Stimulated activated memory B cell treated with anti-CD40 and anti-IgM and Interleukin-4, amounts not matched to agents 10 μg/mL and 1 μg/mL and 100 μg/mL, for 72 hours (primary cell): ENCODE results near the gene RAB17.

Experiments
- ATAC-seq: fragments of 150-1000 bp; cut with Tn5 transposase; 2 replicates; pipeline ENCODE4 v1.10.0; 2021
- H3K27ac Mint-ChIP-seq: one replicate; pipeline ENCODE4 v1.8.0; 2022; ENCODE audit warnings: mild to moderate bottlenecking, mixed read lengths
- H3K27me3 Mint-ChIP-seq: one replicate; pipeline ENCODE4 v1.8.0; 2022; ENCODE audit warnings: mixed read lengths
- H3K36me3 Mint-ChIP-seq: one replicate; pipeline ENCODE4 v1.8.0; 2022; ENCODE audit warnings: mixed read lengths
- H3K4me1 Mint-ChIP-seq: one replicate; pipeline ENCODE4 v1.8.0; 2022; ENCODE audit warnings: mixed read lengths
- H3K4me3 Mint-ChIP-seq: one replicate; pipeline ENCODE4 v1.8.0; 2022; ENCODE audit warnings: mild to moderate bottlenecking, moderate library complexity, mixed read lengths
- H3K9me3 Mint-ChIP-seq: one replicate; pipeline ENCODE4 v1.8.0; 2022; ENCODE audit warnings: mixed read lengths

RAB17 gene

DNA sequence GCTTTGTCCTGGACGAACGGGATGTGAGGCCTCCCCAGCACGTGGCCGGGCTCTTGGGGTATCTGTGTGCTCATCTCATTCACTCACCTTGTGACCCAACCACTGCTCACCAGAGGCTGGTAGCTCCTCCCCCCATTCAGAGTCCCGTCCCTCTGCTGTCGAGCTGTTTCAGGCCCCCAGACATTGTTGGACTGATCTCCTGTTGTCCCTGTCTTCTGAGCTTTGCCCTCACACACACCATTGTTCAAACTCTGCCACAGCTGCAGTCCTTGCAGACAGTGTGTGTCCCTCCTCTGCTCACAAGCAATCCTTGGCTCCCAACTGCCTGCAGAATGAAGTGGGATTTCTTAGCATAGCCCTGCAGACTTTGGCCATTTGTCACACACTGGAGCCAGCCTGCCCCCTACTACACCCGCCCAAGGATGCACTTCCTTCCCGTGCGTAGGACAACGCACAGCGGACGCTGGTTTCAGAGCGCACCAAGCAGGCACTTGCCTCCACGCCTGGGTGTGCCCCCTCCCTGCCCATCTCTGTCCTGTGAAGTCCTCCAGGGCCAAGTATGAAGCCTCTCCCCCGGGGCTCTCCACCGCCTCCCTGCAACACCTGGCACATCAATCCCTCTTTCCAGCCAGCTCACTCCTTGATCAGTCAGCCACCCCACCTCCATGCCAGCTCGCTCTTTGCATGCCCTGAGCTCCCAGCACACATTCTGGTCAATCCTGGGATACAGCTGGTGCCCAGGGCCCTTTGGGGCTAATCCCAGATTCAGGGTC, 40.7 kb downstream of the RAB17 start:
- Mint-ChIP-seq H3K4me1 (no peaks in the 10 kb centered on the region), H3K4me3 (no peak overlapping the region), H3K9me3 (peaks cover 2% of the 10 kb centered on the region), H3K36me3 (no peaks in the 10 kb centered on the region), H3K27me3 (peaks cover 22% of the 10 kb centered on the region), H3K27ac (no peak overlapping the region)
- no peak for ATAC-seq

DNA sequence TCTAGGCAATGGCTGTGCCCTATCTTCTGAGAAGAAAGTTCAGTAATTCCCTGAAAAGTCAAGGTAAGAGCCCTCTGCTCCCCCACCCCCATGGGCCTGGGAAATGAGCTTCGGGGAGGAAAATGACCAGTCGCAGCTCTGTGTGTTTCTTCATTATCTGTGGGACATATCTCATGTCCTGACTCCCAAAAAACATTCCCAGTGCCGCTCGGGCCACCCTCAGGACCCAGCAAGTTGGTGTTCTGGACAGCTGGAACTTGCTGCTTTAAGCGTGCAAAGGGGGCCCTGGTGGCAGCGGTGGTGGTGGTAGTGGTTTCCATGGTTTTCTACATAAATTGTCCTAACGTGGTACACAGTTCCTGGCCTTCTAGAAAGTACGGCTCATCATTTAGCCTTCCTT, 41.3 kb downstream of the RAB17 start:
- H3K4me1 Mint-ChIP-seq = no peaks in the 10 kb centered on the region
- no peak overlapping the region for H3K27ac Mint-ChIP-seq
- peaks cover 2% of the 10 kb centered on the region for H3K9me3 Mint-ChIP-seq
- ATAC-seq = no peak
- no peak overlapping the region for H3K4me3 Mint-ChIP-seq
- no peaks in the 10 kb centered on the region for H3K36me3 Mint-ChIP-seq
- peaks cover 22% of the 10 kb centered on the region for H3K27me3 Mint-ChIP-seq

DNA sequence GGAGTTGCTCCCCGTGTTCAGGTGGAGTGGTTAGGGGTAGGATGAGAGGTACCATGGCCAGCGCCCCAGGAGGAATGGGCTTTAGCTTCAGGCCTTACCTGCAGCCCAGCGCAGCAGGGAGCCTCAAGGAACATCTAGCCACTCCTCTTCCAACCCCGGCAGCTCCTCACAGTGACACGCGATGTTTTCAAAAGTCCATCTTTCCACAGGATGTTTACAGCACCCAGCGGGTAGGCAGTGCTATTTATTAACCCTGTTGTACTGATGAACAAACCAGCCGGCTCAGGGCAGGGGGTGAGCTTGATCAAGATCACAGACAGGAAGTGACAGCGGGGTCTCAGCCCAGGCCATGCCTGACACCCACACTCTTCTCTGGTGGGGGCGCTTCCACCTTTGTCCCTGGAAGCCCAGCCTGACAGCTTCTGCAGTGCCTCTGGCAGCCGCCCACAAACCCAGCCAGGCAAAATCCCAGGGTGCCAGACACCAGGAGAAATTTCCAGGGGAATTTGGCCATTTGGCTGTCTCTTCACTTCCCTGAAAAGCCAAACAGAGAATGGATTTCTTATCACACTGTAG, 42.6 kb downstream of the RAB17 start:
- Mint-ChIP-seq H3K4me3 (no peak overlapping the region), H3K4me1 (no peaks in the 10 kb centered on the region), H3K36me3 (no peaks in the 10 kb centered on the region), H3K27ac (no peak overlapping the region), H3K9me3 (no peaks in the 10 kb centered on the region), H3K27me3 (peaks cover 22% of the 10 kb centered on the region)
- ATAC-seq = no peak

DNA sequence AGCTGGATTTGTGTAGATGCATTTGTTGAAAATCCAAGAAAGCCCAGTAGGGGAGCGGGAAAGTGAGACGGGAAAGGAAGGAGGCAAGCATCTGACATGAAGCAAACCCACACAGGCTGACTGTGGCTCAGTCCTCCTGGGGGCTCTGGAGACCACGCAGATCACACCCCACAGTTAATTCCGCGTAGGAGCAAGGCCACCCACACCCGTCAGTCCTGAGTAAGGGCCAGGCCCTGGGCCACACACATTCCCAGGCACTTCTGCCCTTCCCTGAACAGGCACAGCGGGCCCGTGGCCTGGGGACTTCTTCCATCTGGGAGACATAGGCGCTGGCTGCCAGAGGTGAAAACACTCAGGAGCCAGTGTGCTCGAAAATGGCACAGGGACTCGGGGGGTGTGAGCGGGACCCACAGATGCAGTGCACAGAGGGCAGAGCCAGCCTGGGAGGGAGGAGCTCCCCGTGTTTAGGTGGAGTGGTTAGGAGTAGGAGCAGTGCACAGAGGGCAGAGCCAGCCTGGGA, 43.6 kb downstream of the RAB17 start:
- no peaks in the 10 kb centered on the region for H3K4me1 Mint-ChIP-seq
- H3K4me3 Mint-ChIP-seq = no peak overlapping the region
- no peak for ATAC-seq
- H3K36me3 Mint-ChIP-seq = no peaks in the 10 kb centered on the region
- no peak overlapping the region for H3K27ac Mint-ChIP-seq
- peaks cover 28% of the 10 kb centered on the region for H3K27me3 Mint-ChIP-seq
- H3K9me3 Mint-ChIP-seq = no peaks in the 10 kb centered on the region

DNA sequence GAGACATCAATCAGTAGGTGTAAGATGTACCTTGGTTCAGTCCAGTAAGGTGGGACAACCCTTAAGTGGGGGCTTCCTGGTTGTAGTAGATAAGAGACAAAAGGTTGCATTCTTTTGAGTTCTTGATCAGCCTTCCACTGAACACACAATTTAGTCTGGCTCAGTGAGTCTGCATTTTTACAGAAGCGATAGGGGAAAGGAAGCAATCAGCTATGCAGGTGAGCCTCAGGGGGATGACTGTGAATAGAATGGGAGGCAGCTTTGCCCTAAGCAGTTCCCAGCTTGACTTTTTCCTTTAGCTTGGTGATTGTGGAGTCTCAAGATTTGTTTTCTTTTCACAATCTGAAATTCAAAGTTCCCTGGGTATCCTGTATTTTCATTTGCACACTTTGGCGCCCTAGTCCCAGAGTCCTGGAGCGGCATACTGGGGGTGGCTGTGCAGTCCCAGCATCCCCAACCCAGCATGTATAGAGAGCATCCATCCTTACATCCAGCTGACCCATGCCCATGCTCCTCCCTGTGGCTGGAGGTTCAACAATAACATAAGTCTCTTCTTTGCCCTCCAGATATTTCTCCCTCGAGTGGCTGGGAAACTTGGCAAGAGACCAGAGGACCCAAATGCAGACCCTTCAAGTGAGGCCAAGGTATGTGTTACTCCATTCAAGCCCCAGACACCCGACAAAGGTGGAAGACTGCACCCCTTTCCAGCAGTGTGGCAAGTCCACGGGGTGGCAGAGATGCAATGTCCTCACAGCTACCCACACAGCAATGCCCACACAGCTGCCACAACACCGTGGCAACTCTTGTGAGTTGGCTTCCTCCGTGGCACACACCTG, 44.3 kb downstream of the RAB17 start:
- Mint-ChIP-seq H3K4me3 (no peak overlapping the region), H3K36me3 (no peaks in the 10 kb centered on the region), H3K9me3 (no peaks in the 10 kb centered on the region), H3K4me1 (no peaks in the 10 kb centered on the region), H3K27ac (no peak overlapping the region), H3K27me3 (peaks cover 35% of the 10 kb centered on the region)
- no peak for ATAC-seq

DNA sequence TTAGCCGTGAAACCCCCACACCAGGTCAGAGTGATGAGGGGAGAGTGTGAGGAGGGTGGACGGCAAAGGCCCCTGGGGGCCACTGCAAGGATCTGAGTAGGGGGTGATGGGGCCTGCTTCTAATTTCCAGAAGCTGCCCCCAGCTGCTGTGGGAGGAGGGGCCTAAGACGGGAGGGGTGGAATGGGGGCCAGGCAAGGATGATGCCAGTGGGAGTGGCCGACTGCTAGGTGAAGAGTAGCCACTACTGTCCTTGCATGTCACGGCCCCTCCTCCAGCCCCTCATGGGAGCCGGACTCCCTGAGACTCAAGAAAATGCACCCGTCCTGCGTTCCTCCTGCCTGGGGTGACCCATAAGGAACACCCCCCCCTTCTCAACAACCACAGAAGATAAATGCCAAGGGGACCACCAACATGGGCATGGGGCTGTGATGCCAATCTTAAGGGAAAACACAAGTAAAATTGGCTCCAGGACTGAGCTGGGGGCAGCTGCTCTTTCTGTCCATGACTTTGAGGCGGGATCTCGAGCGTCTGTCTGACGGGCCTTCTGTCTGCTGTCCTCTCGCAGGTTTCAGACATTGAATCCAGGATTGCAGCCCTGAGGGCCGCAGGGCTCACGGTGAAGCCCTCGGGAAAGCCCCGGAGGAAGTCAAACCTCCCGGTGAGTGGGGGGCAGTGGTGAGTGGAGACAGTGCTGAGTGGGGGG, 48.4 kb downstream of the RAB17 start:
- Mint-ChIP-seq H3K27ac (no peak overlapping the region), H3K36me3 (no peaks in the 10 kb centered on the region), H3K9me3 (no peaks in the 10 kb centered on the region), H3K27me3 (peaks cover 59% of the 10 kb centered on the region), H3K4me3 (no peak overlapping the region), H3K4me1 (no peaks in the 10 kb centered on the region)
- no peak for ATAC-seq

DNA sequence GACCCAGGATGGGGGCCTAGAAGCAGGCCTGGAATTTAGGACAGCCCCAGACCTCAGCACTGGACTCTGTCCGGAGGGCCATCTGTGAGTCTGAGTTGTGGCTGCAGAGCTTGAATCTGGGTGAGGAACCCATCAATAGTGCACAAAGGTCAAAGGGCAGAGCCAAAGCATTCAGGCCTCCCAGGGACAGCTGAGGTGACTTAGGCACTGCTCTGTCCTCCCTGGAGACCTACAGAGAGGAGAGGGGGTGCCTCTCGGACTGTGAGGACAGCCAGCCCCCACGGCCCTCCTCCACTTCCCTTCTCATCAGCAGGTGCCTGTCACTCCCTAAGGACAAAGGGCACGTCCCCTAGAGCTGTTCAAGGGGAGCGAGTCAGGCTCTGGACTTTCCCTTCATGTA, 49.3 kb downstream of the RAB17 start:
- no peaks in the 10 kb centered on the region for H3K36me3 Mint-ChIP-seq
- no peaks in the 10 kb centered on the region for H3K4me1 Mint-ChIP-seq
- peak; percentile 54 for ATAC-seq
- peaks cover 50% of the 10 kb centered on the region for H3K27me3 Mint-ChIP-seq
- H3K9me3 Mint-ChIP-seq = no peaks in the 10 kb centered on the region
- H3K4me3 Mint-ChIP-seq = no peak overlapping the region
- H3K27ac Mint-ChIP-seq = no peak overlapping the region

DNA sequence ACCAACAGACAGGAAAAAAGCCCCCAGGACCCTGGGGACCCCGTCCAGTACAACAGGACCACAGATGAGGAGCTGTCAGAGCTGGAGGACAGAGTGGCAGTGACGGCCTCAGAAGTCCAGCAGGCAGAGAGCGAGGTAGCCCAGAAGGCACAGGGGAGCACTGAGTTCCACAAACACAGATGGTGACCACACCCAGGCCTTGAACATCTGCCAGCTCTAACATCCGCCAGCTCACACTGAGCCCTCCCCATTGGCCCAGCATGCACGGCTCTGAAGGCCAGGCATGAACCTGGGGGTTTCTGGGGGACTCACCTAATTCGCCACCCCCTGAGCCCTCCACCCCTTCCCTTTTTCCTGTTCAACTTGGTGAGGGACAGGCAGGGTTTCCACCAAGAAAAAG, 49.7 kb downstream of the RAB17 start:
- no peak overlapping the region for H3K4me3 Mint-ChIP-seq
- no peak overlapping the region for H3K27ac Mint-ChIP-seq
- peaks cover 47% of the 10 kb centered on the region for H3K27me3 Mint-ChIP-seq
- H3K36me3 Mint-ChIP-seq = no peaks in the 10 kb centered on the region
- ATAC-seq = peak; percentile 56
- H3K4me1 Mint-ChIP-seq = no peaks in the 10 kb centered on the region
- no peaks in the 10 kb centered on the region for H3K9me3 Mint-ChIP-seq

DNA sequence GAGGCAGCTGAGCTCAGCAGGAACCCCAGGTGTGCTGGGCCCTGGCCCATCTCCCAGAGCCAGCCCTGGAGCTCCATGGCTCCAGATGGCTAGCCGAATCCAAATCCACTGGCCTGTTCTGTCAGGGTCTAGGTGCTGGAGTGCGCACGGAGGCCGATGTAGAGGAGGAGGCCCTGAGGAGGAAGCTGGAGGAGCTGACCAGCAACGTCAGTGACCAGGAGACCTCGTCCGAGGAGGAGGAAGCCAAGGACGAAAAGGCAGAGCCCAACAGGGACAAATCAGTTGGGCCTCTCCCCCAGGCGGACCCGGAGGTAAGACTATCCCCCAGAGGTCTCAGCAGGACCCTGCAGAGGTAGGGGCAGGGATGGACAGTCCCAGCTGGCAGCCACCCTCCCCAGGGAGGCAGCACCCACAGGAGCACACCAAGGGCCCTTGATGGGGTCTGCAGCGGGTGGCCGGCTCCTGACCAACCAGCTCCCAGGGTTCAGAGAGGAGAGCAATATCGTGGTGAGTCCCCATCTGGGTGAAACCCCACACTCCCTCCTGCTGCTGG, 50.2 kb downstream of the RAB17 start:
- Mint-ChIP-seq H3K27me3 (peaks cover 47% of the 10 kb centered on the region), H3K9me3 (no peaks in the 10 kb centered on the region), H3K4me3 (no peak overlapping the region), H3K36me3 (no peaks in the 10 kb centered on the region), H3K4me1 (no peaks in the 10 kb centered on the region), H3K27ac (no peak overlapping the region)
- ATAC-seq = peak; percentile 25

DNA sequence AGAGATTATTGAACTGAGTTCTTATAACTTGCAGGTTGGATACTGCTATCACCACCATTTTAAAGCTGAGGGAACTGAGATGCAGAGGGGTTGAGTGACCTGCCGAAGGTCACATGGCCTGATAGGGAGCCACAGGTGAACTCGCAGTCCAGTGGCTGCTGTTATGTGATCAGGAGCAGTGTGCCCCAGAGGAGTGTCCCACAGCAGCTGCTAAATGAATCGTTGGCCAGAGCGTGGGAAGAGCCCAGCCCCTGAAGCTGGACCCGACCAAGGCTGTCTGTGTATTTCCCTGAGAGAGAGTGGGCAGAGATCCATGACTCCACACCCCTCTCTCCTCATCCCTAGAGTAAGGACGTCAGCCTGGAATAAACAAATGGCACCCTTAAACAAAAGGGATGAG, 50.9 kb downstream of the RAB17 start:
- Mint-ChIP-seq H3K4me1 (no peaks in the 10 kb centered on the region), H3K36me3 (no peaks in the 10 kb centered on the region), H3K27ac (no peak overlapping the region), H3K4me3 (no peak overlapping the region), H3K27me3 (peaks cover 47% of the 10 kb centered on the region), H3K9me3 (no peaks in the 10 kb centered on the region)
- ATAC-seq = no peak

DNA sequence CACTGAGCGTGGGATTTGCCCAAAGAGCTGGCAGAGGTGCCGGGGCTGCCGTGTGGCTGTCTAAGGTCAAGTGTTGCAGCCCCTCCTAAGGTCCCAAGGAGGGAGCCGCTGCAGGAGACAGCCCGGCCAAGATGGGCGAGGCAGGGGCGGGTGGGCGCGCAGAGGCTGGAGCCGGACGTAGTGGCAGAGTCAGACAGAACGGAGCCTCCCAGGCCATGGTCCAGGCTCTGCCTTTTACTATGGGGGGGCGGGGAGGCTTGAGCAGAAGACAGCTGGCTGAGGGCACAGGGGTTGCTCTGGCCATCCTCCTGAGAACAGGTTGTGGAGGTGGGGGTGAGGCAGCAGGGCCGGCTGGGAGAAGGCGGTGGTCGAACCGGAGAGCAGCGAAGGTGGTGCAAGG, 51.6 kb downstream of the RAB17 start:
- no peak for ATAC-seq
- H3K9me3 Mint-ChIP-seq = no peaks in the 10 kb centered on the region
- peaks cover 6% of the 10 kb centered on the region for H3K4me1 Mint-ChIP-seq
- no peak overlapping the region for H3K27ac Mint-ChIP-seq
- H3K27me3 Mint-ChIP-seq = peaks cover 47% of the 10 kb centered on the region
- no peak overlapping the region for H3K4me3 Mint-ChIP-seq
- H3K36me3 Mint-ChIP-seq = no peaks in the 10 kb centered on the region

DNA sequence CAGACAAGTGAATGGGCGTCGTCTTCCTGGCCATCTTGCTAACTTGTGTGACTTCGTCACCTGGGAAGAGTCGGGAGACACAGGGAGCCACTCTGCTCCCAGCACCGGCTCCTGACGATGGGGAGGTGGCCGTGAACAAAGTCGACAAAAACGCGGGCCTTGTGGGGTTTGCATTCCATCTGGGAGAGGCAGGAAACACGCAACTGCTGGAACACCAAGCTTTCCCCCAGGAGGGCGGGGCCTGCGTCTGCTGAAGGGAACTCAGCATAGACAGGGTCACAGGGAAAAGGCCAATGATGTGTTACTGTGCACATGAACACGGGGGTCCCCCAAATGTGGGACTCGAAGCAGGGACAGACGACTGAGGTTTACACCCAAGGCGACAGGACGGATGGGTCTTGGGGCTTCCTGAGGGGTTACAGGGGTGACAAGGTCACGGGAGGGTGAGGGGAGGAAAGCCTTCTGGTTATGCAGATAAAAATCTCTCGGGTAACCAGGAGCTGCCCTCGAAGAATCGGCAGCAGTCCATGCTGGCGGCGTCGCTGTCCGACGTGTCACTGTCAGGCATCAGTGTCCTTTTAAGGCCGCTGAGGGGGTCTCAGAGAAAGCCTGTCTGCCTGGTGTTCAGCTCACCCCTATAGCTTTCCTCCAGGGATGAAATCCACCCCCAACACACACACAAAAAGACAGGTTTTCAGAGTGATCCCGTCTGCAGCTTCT, 52.4 kb downstream of the RAB17 start:
- Mint-ChIP-seq H3K27me3 (peaks cover 47% of the 10 kb centered on the region), H3K4me3 (no peak overlapping the region), H3K36me3 (no peaks in the 10 kb centered on the region), H3K27ac (no peak overlapping the region), H3K9me3 (no peaks in the 10 kb centered on the region), H3K4me1 (peaks cover 6% of the 10 kb centered on the region)
- no peak for ATAC-seq

DNA sequence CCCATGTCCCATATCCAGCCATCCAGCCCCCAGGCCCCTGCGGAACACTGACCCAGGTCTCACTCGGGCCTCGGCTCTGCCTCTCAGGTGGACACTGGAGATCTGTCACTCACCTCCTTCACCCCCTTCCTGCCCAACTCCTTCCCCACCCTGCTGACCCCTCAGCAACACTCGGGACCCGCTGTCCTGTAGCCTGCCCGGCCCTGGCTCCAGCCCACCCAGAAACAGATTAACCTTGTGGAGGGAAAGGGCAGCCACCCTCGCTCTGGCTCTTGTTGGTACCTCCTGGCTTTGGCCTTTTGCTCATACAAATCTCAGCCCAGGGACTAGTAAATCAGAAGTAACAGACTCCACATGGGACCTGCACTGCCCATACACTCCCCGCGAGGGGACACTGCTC, 53.9 kb downstream of the RAB17 start:
- Mint-ChIP-seq H3K4me1 (peaks cover 6% of the 10 kb centered on the region), H3K27ac (no peak overlapping the region), H3K9me3 (no peaks in the 10 kb centered on the region), H3K36me3 (no peaks in the 10 kb centered on the region), H3K27me3 (peaks cover 38% of the 10 kb centered on the region), H3K4me3 (no peak overlapping the region)
- ATAC-seq = no peak

DNA sequence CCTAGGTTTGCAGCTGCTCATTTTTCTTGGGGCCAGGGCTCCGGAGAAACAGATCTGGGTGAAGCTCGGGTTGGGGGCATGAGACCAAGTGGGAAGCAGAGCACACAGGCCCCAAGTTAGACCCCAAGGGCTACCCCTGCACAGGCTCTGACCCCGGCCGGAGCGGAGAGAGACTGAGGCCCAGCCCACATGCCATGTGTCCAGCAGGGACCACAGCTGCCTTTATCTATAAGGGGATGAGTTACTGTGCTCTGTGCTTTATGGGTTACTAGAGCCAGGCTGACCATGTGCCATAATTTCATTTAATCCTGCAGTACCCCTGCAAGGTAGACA, 54.5 kb downstream of the RAB17 start:
- Mint-ChIP-seq H3K9me3 (no peaks in the 10 kb centered on the region), H3K36me3 (no peaks in the 10 kb centered on the region), H3K4me3 (no peak overlapping the region), H3K27me3 (peaks cover 33% of the 10 kb centered on the region), H3K27ac (no peak overlapping the region), H3K4me1 (peaks cover 7% of the 10 kb centered on the region)
- no peak for ATAC-seq
